ENCODE data around the gene PPAN.

Gene PPAN

DNA sequence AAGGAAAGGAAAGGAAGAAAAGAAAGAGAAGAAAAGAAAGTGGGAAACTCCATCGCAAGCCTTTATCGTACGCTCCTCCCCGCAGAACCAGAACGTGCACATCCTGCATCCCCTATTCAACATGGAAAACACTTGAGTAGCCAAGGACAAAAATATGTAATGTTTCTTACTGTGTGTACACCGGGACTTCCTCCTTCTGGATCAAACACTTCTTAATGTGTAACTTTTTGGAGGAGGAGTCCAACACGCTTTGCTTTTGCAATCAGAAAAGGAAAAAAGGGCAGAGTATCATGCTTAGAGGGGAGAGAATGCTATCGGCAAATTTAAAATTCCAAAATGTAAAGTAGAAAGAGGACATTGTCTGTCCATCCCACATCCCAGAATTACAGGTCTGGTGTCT lies 27.8 kb upstream of the PPAN start:
- DNase-seq (ENCODE audit: low spot score): no peak
- TF ChIP-seq CTCF (IDR thresholded peaks at IDR 0.05; ENCODE audit: extremely low read depth, missing control alignments): no peak

- DNase-seq (ENCODE audit: low spot score): no peak
- no peak for TF ChIP-seq CTCF (IDR thresholded peaks at IDR 0.05; ENCODE audit: extremely low read depth, missing control alignments)
Observed at GRCh38 chr19:10079031-10079453, 27.1 kb upstream of the PPAN start.

DNA sequence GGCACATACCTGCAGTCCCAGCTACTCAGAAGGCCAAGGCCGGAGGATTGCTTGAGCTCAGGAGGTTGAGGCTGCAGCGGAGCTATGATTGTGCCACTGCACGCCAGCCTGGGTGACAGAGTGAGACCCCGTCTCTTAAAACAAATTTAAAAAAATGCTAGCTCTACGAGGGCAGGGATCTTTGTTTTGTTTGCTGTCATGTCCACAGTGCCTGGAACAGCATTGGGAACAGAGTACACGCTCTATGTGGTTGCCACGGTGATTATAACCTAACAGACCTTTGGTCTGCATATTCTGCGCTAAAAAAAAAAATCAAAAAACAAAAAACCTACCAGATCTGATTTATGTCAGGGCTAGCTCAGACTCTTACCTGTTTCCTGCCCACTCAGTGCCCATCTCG lies 22.3 kb upstream of the PPAN start:
- DNase-seq (ENCODE audit: low spot score): no peak

GRCh38 chr19:10084803-10085202 lies 21.4 kb upstream of the PPAN start:
- TF ChIP-seq CTCF (IDR thresholded peaks at IDR 0.05; ENCODE audit: extremely low read depth, missing control alignments): no peak
- DNase-seq (ENCODE audit: low spot score): no peak

More for the DNA sequence above, 22.3 kb upstream of the PPAN start:
- TF ChIP-seq CTCF (IDR thresholded peaks at IDR 0.05; ENCODE audit: extremely low read depth, missing control alignments): no peak

DNA sequence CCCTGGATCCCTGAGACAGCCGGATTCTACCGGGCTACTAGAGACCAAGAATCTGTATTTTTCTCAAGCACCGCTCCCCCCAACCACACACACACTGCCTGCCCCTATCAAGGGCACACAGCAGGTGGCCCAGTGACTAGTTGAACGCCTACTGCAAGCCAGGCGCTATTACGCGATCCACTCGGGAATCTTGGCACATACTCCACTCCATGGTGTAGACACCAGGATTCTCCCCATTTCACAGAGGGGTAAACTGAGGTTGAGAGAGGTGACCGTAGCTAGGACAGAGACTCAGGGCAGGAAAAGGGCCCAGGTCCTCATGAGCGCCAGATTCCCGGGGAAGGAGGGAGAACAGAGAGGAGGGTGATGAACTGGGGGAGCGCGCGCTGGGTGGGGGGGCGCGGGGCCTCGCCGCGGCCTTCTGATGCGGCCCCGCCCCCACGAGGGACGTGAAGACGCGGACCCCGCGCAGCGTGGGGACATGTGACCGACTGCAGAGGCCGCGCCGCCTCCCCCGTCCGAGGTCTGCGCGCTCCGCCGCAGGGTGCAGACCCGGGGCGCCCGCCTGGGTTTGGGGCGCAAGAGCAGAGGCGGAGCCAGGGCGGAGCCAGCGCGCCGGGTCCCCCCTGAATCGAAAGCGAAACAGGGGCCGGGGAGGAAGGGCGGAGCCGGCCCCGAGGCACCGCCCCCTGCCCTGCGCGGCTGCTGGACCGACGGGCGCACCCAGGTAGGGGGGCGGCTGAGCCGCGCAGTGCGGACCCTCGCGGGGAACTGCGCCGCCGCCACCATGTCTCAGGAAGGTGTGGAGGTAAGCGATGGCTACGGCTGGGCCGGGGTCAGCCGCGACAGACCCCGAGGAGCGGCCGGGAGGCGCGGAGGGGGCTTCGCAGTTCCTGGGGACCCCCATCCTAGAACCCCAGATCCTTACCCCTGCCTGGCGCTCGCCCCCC lies 20.2 kb upstream of the PPAN start, which contains the start of gene SHFL:
TSS of gene SHFL (plus strand) at position 677 of the 950 bp plus-strand sequence. CDS start at position 788, 111 bp downstream.
- peak; percentile 98 for DNase-seq (ENCODE audit: low spot score)
- TF ChIP-seq CTCF (IDR thresholded peaks at IDR 0.05; ENCODE audit: extremely low read depth, missing control alignments): no peak

DNA sequence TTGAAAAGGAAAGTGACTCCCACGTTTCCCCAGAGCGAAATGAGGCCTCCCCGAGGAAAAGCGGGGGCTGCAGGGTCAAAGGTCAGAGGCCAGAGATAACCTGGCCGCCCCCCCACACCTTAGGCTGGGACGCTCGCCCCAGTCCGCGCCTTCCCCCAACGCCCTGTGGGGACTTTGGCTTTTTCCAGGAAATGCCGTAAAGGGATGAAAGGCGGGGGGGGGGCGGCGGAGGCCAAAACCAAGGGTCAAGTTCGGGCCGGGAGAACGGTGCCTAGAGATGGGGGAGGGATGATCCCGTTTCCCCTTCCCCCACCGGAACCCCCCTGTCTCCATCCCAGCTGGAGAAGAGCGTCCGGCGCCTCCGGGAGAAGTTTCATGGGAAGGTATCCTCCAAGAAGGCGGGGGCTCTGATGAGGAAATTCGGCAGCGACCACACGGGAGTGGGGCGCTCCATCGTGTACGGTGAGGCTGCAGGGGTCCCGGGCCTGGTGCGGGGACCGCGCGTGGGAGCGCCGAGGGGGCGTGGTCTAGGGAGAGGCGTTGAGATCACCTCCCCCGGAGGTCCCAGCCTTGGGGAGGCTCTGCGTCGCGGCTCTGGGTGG lies 19.5 kb upstream of the PPAN start:
- no peak for DNase-seq (ENCODE audit: low spot score)

More for the DNA sequence above, 19.5 kb upstream of the PPAN start:
- no peak for TF ChIP-seq CTCF (IDR thresholded peaks at IDR 0.05; ENCODE audit: extremely low read depth, missing control alignments)

Data from GM20000 (cell line).